ENCODE measurements around the gene TRIM17.

Gene TRIM17

GRCh38 chr1:228396770-228397662 is 19.6 kb downstream of the TRIM17 start:
- Histone ChIP-seq H3K79me2 (ENCODE audit: insufficient read depth, low read depth) (0 out of 2 replicates have a peak, but pooled peaks cover 3% of the 10 kb centered on the region), H4K20me1 (ENCODE audit: insufficient read depth) (no peaks in the 10 kb centered on the region), H3K4me1 (ENCODE audit: low read depth, poor library complexity, severe bottlenecking) (no peaks in the 10 kb centered on the region), H2AFZ (ENCODE audit: low read depth) (no peak overlapping the region), H3K27ac (no peak overlapping the region), H3K4me3 (IDR thresholded peaks at IDR 0.05; ENCODE audit: insufficient read depth, low read depth, low read length) (no peak overlapping the region), H3K9ac (no peak overlapping the region), H3K27me3 (ENCODE audit: insufficient read depth, low read depth) (no peaks in the 10 kb centered on the region), H3K4me2 (no peak overlapping the region), H3K36me3 (ENCODE audit: insufficient read depth) (no peaks in the 10 kb centered on the region)
- TF ChIP-seq CTCF (conservative IDR thresholded peaks at IDR 0.05; ENCODE audit: low read depth, low read length) = no peak

GRCh38 chr1:228394571-228395394 is 21.9 kb downstream of the TRIM17 start:
- no peak overlapping the region for H3K9ac ChIP-seq
- H3K4me2 ChIP-seq = no peak overlapping the region
- H3K27ac ChIP-seq = no peak overlapping the region
- H3K4me1 ChIP-seq (ENCODE audit: low read depth, poor library complexity, severe bottlenecking) = no peaks in the 10 kb centered on the region
- H3K27me3 ChIP-seq (ENCODE audit: insufficient read depth, low read depth) = no peaks in the 10 kb centered on the region
- no peaks in the 10 kb centered on the region for H3K79me2 ChIP-seq (ENCODE audit: insufficient read depth, low read depth)
- H3K4me3 ChIP-seq (IDR thresholded peaks at IDR 0.05; ENCODE audit: insufficient read depth, low read depth, low read length) = no peak overlapping the region
- H3K36me3 ChIP-seq (ENCODE audit: insufficient read depth) = no peaks in the 10 kb centered on the region
- H2AFZ ChIP-seq (ENCODE audit: low read depth) = no peak overlapping the region
- TF ChIP-seq CTCF (conservative IDR thresholded peaks at IDR 0.05; ENCODE audit: low read depth, low read length) = no peak
- no peaks in the 10 kb centered on the region for H4K20me1 ChIP-seq (ENCODE audit: insufficient read depth)

- Histone ChIP-seq H3K27me3 (ENCODE audit: insufficient read depth, low read depth) (no peaks in the 10 kb centered on the region), H2AFZ (ENCODE audit: low read depth) (no peak overlapping the region), H3K4me1 (ENCODE audit: low read depth, poor library complexity, severe bottlenecking) (no peaks in the 10 kb centered on the region), H3K27ac (no peak overlapping the region), H3K4me3 (IDR thresholded peaks at IDR 0.05; ENCODE audit: insufficient read depth, low read depth, low read length) (no peak overlapping the region), H3K9ac (no peak overlapping the region), H3K4me2 (no peak overlapping the region), H3K79me2 (ENCODE audit: insufficient read depth, low read depth) (no peaks in the 10 kb centered on the region), H3K36me3 (ENCODE audit: insufficient read depth) (no peaks in the 10 kb centered on the region), H4K20me1 (ENCODE audit: insufficient read depth) (no peaks in the 10 kb centered on the region)
- TF ChIP-seq CTCF (conservative IDR thresholded peaks at IDR 0.05; ENCODE audit: low read depth, low read length) = no peak
These were observed 22.7 kb downstream of the TRIM17 start for GRCh38 chr1:228393811-228394570.

GRCh38 chr1:228393268-228393701 is 23.4 kb downstream of the TRIM17 start:
- H3K4me3 ChIP-seq (IDR thresholded peaks at IDR 0.05; ENCODE audit: insufficient read depth, low read depth, low read length) = no peak overlapping the region

More at GRCh38 chr1:228393268-228393701, 23.4 kb downstream of the TRIM17 start:
- Histone ChIP-seq H3K27ac (no peak overlapping the region), H3K79me2 (ENCODE audit: insufficient read depth, low read depth) (no peaks in the 10 kb centered on the region), H3K4me1 (ENCODE audit: low read depth, poor library complexity, severe bottlenecking) (no peaks in the 10 kb centered on the region), H3K27me3 (ENCODE audit: insufficient read depth, low read depth) (no peaks in the 10 kb centered on the region), H3K9ac (no peak overlapping the region), H2AFZ (ENCODE audit: low read depth) (no peak overlapping the region), H3K36me3 (ENCODE audit: insufficient read depth) (no peaks in the 10 kb centered on the region), H4K20me1 (ENCODE audit: insufficient read depth) (no peaks in the 10 kb centered on the region), H3K4me2 (no peak overlapping the region)
- no peak for TF ChIP-seq CTCF (conservative IDR thresholded peaks at IDR 0.05; ENCODE audit: low read depth, low read length)

Data from KMS-11 (cell line).